B cell (primary cell): ENCODE results near the gene ARHGAP9.

Source experiments
- EZH2 ChIP-seq: IDR thresholded peaks from 2 replicates; pipeline ENCODE4 v1.6.1; 2012; ENCODE audit warnings: borderline replicate concordance, low read depth, mild to moderate bottlenecking, moderate library complexity, low read length; ENCODE audit not compliant: insufficient read depth, poor library complexity, severe bottlenecking
- TF ChIP-seq, protein P1 (sequence below): fragments of 200-600 bp; IDR thresholded peaks from one replicate; pipeline ENCODE4 v1.8.0; 2022; ENCODE audit warnings: antibody characterized with exemption, mild to moderate bottlenecking

GRCh38 chr12:57460841-57461275 is 18.8 kb downstream of the ARHGAP9 start:
- TF ChIP-seq, protein P1, sequence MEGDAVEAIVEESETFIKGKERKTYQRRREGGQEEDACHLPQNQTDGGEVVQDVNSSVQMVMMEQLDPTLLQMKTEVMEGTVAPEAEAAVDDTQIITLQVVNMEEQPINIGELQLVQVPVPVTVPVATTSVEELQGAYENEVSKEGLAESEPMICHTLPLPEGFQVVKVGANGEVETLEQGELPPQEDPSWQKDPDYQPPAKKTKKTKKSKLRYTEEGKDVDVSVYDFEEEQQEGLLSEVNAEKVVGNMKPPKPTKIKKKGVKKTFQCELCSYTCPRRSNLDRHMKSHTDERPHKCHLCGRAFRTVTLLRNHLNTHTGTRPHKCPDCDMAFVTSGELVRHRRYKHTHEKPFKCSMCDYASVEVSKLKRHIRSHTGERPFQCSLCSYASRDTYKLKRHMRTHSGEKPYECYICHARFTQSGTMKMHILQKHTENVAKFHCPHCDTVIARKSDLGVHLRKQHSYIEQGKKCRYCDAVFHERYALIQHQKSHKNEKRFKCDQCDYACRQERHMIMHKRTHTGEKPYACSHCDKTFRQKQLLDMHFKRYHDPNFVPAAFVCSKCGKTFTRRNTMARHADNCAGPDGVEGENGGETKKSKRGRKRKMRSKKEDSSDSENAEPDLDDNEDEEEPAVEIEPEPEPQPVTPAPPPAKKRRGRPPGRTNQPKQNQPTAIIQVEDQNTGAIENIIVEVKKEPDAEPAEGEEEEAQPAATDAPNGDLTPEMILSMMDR, result no peak
- TF ChIP-seq EZH2, result no peak
